Stimulated activated CD4-positive, alpha-beta T cell treated with anti-CD3 and anti-CD28 coated beads, Interleukin-12 subunit alpha, Interleukin-12 subunit beta, amount 100 ng/mL, for 4 hours (primary cell): ENCODE measurements around the gene ART4.
A peak's percentile ranks its signal among the peaks of the same experiment; 100 is the strongest.

ENCODE experiments used
- DNase-seq: peaks from one replicate; pipeline ENCODE4 v3.0.0-alpha.2; 2020

Gene ART4

GRCh38 chr12:14843425-14843887 is at the start of gene ART4:
Gene ART4 (minus strand): TSS chr12:14843526. CDS start chr12:14843113, 413 bp downstream.
- no peak for DNase-seq

GRCh38 chr12:14892726-14893505 is 49.6 kb upstream of the ART4 start:
- DNase-seq: no peak

GRCh38 chr12:14890701-14891100 is 47.4 kb upstream of the ART4 start:
- no peak for DNase-seq

GRCh38 chr12:14886271-14886670 is 42.9 kb upstream of the ART4 start:
- no peak for DNase-seq

- DNase-seq: no peak
Measured at GRCh38 chr12:14885718-14886221, 42.4 kb upstream of the ART4 start, which contains the start of gene MGP. Gene MGP (minus strand): TSS chr12:14885854. CDS start chr12:14885791, 63 bp downstream.

- DNase-seq: peak; percentile 63
Measured at GRCh38 chr12:14884458-14884878, 41.1 kb upstream of the ART4 start.

- no peak for DNase-seq
Measured at GRCh38 chr12:14883686-14884085, 40.4 kb upstream of the ART4 start.

- DNase-seq: no peak
Measured at GRCh38 chr12:14880890-14881453, 37.6 kb upstream of the ART4 start.

- DNase-seq: no peak
Measured at GRCh38 chr12:14879222-14879933, 36.1 kb upstream of the ART4 start.

- DNase-seq: no peak
Measured at GRCh38 chr12:14878488-14878887, 35.2 kb upstream of the ART4 start.

- no peak for DNase-seq
Measured at GRCh38 chr12:14876833-14877232, 33.5 kb upstream of the ART4 start.

- DNase-seq: no peak
Measured at GRCh38 chr12:14874882-14875281, 31.6 kb upstream of the ART4 start.

GRCh38 chr12:14873440-14874185 is 30.3 kb upstream of the ART4 start:
- DNase-seq: no peak

- no peak for DNase-seq
Measured at GRCh38 chr12:14871886-14872285, 28.6 kb upstream of the ART4 start.

GRCh38 chr12:14871247-14871646 is 27.9 kb upstream of the ART4 start:
- no peak for DNase-seq

GRCh38 chr12:14868916-14869506 is 25.7 kb upstream of the ART4 start:
- DNase-seq: no peak

GRCh38 chr12:14860490-14860889 is 17.2 kb upstream of the ART4 start:
- DNase-seq: no peak

- DNase-seq: no peak
Measured at GRCh38 chr12:14858513-14858912, 15.2 kb upstream of the ART4 start.

GRCh38 chr12:14854586-14855183 is 11.4 kb upstream of the ART4 start:
- no peak for DNase-seq

- no peak for DNase-seq
Measured at GRCh38 chr12:14853961-14854360, 10.6 kb upstream of the ART4 start.

GRCh38 chr12:14852880-14853279 is 9.6 kb upstream of the ART4 start:
- no peak for DNase-seq
